CD4-positive, alpha-beta T cell treated with Interleukin-4 for 4 hours (primary cell): Measurements from ENCODE around the gene CLIC4.
A peak's percentile ranks its signal among the peaks of the same experiment; 100 is the strongest.
"Not testable (repeated sequence)": the region's sequence is repeated elsewhere in the genome, so short reads cannot be mapped to it uniquely, and the experiment has no call there.

Source experiments
- DNase-seq: peaks from one replicate; pipeline ENCODE4 v3.0.0-alpha.2; 2020

Gene CLIC4

GRCh38 chr1:24744911-24745710, at the start of gene CLIC4:
TSS of gene CLIC4 (plus strand) at chr1:24745447. CDS start at chr1:24745554, 107 bp downstream.
- DNase-seq: peak; percentile 99

- DNase-seq: no peak
These were observed 49.0 kb upstream of the CLIC4 start for GRCh38 chr1:24696041-24696755.

GRCh38 chr1:24696756-24697330, 48.4 kb upstream of the CLIC4 start:
- no peak for DNase-seq

GRCh38 chr1:24697453-24698001, 47.7 kb upstream of the CLIC4 start:
- not testable (repeated sequence) for DNase-seq

- DNase-seq: not testable (repeated sequence)
These were observed 46.9 kb upstream of the CLIC4 start for GRCh38 chr1:24698326-24698725.

- no peak for DNase-seq
These were observed 45.6 kb upstream of the CLIC4 start for GRCh38 chr1:24699628-24700027.

- no peak for DNase-seq
These were observed 42.5 kb upstream of the CLIC4 start for GRCh38 chr1:24702511-24703293.

- DNase-seq: no peak
These were observed 40.6 kb upstream of the CLIC4 start for GRCh38 chr1:24704411-24705259.

- DNase-seq: peak; percentile 15
These were observed 39.8 kb upstream of the CLIC4 start for GRCh38 chr1:24705260-24706073.

- not testable (repeated sequence) for DNase-seq
These were observed 39.2 kb upstream of the CLIC4 start for GRCh38 chr1:24706074-24706389.

GRCh38 chr1:24707687-24708086, 37.6 kb upstream of the CLIC4 start:
- no peak for DNase-seq

GRCh38 chr1:24708938-24709337, 36.3 kb upstream of the CLIC4 start:
- peak; percentile 20 for DNase-seq

GRCh38 chr1:24709791-24710441, 35.3 kb upstream of the CLIC4 start:
- DNase-seq: peak; percentile 45

- DNase-seq: no peak
These were observed 33.9 kb upstream of the CLIC4 start for GRCh38 chr1:24711329-24711728.

GRCh38 chr1:24713176-24713575, 32.1 kb upstream of the CLIC4 start:
- DNase-seq: no peak

GRCh38 chr1:24713736-24714135, 31.5 kb upstream of the CLIC4 start:
- no peak for DNase-seq

GRCh38 chr1:24714859-24715520, 30.3 kb upstream of the CLIC4 start:
- no peak for DNase-seq

- DNase-seq: no peak
These were observed 29.6 kb upstream of the CLIC4 start for GRCh38 chr1:24715658-24716057.

- no peak for DNase-seq
These were observed 27.2 kb upstream of the CLIC4 start for GRCh38 chr1:24717887-24718650.
